Testis (tissue), 2 donors: ENCODE measurements around the gene CA9.

Source experiments
- POLR2A ChIP-seq: fragments of 450-650 bp; IDR thresholded peaks from one replicate; pipeline ENCODE4 v1.6.1; 2017; ENCODE audit warnings: antibody characterized with exemption, mild to moderate bottlenecking, moderate library complexity
- TF ChIP-seq, protein P1 (sequence below), 3 experiments: fragments of 450-650 bp in 2 of 3; fragments of 200-600 bp in 1 of 3; sonication (generic) in 1 of 3; IDR thresholded peaks; one replicate each; pipeline ENCODE4 v1.5.1; 2016 to 2019; ENCODE audit warnings: antibody characterized with exemption in 3 of 3, mild to moderate bottlenecking in 2 of 3, moderate library complexity in 1 of 3

DNA sequence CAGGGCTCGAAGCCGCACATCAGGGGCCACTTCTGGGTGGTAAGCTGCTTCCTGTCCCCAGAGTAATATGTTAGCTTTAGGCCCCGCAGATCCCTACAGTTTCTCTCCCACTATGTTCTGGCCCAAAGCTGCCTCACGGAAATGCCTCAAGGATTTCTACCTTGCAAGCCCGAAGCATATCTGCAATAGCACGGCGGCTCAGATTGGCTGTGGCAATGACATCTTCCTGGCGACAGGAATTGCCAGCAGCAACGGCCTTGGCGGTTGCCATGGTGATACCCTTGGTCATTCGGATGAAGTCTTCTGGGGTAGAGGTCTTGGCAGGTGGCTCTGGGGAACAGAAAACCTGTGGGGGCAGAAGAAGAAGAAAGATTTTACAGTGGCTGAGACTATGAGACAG lies 26.3 kb downstream of the CA9 start:
- no peak for TF ChIP-seq POLR2A
- TF ChIP-seq, protein P1, sequence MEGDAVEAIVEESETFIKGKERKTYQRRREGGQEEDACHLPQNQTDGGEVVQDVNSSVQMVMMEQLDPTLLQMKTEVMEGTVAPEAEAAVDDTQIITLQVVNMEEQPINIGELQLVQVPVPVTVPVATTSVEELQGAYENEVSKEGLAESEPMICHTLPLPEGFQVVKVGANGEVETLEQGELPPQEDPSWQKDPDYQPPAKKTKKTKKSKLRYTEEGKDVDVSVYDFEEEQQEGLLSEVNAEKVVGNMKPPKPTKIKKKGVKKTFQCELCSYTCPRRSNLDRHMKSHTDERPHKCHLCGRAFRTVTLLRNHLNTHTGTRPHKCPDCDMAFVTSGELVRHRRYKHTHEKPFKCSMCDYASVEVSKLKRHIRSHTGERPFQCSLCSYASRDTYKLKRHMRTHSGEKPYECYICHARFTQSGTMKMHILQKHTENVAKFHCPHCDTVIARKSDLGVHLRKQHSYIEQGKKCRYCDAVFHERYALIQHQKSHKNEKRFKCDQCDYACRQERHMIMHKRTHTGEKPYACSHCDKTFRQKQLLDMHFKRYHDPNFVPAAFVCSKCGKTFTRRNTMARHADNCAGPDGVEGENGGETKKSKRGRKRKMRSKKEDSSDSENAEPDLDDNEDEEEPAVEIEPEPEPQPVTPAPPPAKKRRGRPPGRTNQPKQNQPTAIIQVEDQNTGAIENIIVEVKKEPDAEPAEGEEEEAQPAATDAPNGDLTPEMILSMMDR (IDR thresholded peaks at IDR 0.05), result no peak
